ENCODE measurements around the gene C11orf87. TPM values are rescaled to one million over a fixed set of nuclear protein-coding genes. Genes with fewer than 3 reads are reported as not detected.

Gene C11orf87
- total and polyA plus RNA-seq, 10 of the 15 experiments (the other 5 are each of a cell fraction or from before 2014, with no cell fraction given) = not detected

GRCh38 chr11:109432105-109432504 is 10.1 kb downstream of the C11orf87 start:
- H3K27me3 ChIP-seq (replicated peaks in 1 of 2; ENCODE audit: control insufficient read depth in 2 of 2, insufficient read depth in 2 of 2, low read length in 1 of 2) = no peaks in the 10 kb centered on the region; a peak in 1 of 4 replicates
- H2AFZ ChIP-seq (ENCODE audit: control insufficient read depth, low read depth, low read length) = no peak overlapping the region
- ChIA-PET SMC1A (ENCODE audit: uncharacterized antibody, unreplicated experiment) (no interaction called here), POLR2A (no interaction called here), CTCF (interaction anchor here (0.8 kb wide), 1 partner anchor 10 kb away, joined by 3 read pairs; the partner anchor contains the start of gene C11orf87), RAD21 (ENCODE audit: unreplicated experiment) (no interaction called here)
- WGBS (ENCODE audit: insufficient coverage, insufficient replicate concordance, low lambda C conversion rate, missing lambda C conversion rate) = 0% methylated on average over 3 of the region's 3 CpGs
- TF ChIP-seq SUPT20H (IDR thresholded peaks at IDR 0.05; ENCODE audit: borderline replicate concordance, control insufficient read depth, low read depth, low read length) (no peak), SREBF1 (IDR thresholded peaks at IDR 0.05; ENCODE audit: low read length) (no peak), YBX1 (IDR thresholded peaks at IDR 0.05) (no peak), CHD1 (IDR thresholded peaks at IDR 0.05; ENCODE audit: low read depth, low read length) (no peak), BCL3 (IDR thresholded peaks at IDR 0.05; ENCODE audit: borderline replicate concordance, insufficient read depth, low read depth, low read length, poor library complexity, severe bottlenecking) (no peak), CHD4 (IDR thresholded peaks at IDR 0.05) (no peak), IRF5 (IDR thresholded peaks at IDR 0.05; ENCODE audit: borderline replicate concordance) (no peak), KAT2A (conservative IDR thresholded peaks at IDR 0.05; ENCODE audit: control insufficient read depth, low read depth, low read length) (no peak)
- no peak overlapping the region for H3K4me2 ChIP-seq (ENCODE audit: control insufficient read depth, insufficient read depth)
- no TSS peak for BruUV-seq (replicated peaks)
- DNase-seq (ENCODE audit: low read depth, low spot score) = no peak
- no peak overlapping the region for H3K27ac ChIP-seq (ENCODE audit: control insufficient read depth, insufficient read depth)
- no peaks in the 10 kb centered on the region for H3K4me1 ChIP-seq (ENCODE audit: control insufficient read depth, insufficient read depth, low read length)
- in situ Hi-C loops (cut with MboI) (no loop called here), intact Hi-C loops (cut with micrococcal nuclease; ENCODE audit: unreplicated experiment) (no loop called here)
- no peaks in the 10 kb centered on the region for H4K20me1 ChIP-seq (ENCODE audit: control insufficient read depth, insufficient read depth)
- no peaks in the 10 kb centered on the region for H3K36me3 ChIP-seq (ENCODE audit: control insufficient read depth in 2 of 2, insufficient read depth in 2 of 2, low read length in 1 of 2)
- H3K4me3 ChIP-seq = no peak overlapping the region
- no peaks in the 10 kb centered on the region for H3K79me2 ChIP-seq (ENCODE audit: control insufficient read depth, insufficient read depth, low read length)
- ATAC-seq = no peak
- H3K9me3 ChIP-seq (replicated peaks; ENCODE audit: control insufficient read depth, insufficient read depth, low read length) = no peaks in the 10 kb centered on the region
- H3K9ac ChIP-seq (ENCODE audit: control insufficient read depth, insufficient read depth, low read length) = no peak overlapping the region
- no peak for FAIRE-seq
